ENCODE data around the gene RAPGEF4. TPM values are rescaled to one million over a fixed set of nuclear protein-coding genes. Genes with fewer than 3 reads are reported as not detected.
A peak's percentile ranks its signal among the peaks of the same experiment; 100 is the strongest.

Gene RAPGEF4
- total RNA-seq, 1 experiment from 2014 or later = 2.2 TPM

- Mint-ChIP-seq H3K4me3 (no peak overlapping the region), H3K4me1 (peaks cover 26% of the 10 kb centered on the region), H3K27me3 (ENCODE audit: low read depth) (no peaks in the 10 kb centered on the region), H3K36me3 (no peaks in the 10 kb centered on the region), H3K9me3 (no peaks in the 10 kb centered on the region; the same call in 1 of the 2 replicates), H3K27ac (no peak overlapping the region)
- DNase-seq (ENCODE audit: low spot score) (no peak), ATAC-seq (no peak; the same call in 1 of the 2 replicates)
- CTCF ChIA-PET = no interaction called here
- POLR2A ChIA-PET = no interaction called here
- TF ChIP-seq FOXP1 (CRISPR knock-in tag; IDR thresholded peaks at IDR 0.05; ENCODE audit: borderline replicate concordance) = no peak
- TF ChIP-seq E2F4 (CRISPR knock-in tag; IDR thresholded peaks at IDR 0.05; ENCODE audit: borderline replicate concordance, low read depth) = no peak
- TF ChIP-seq NR1H2 (CRISPR knock-in tag; IDR thresholded peaks at IDR 0.05) = no peak
- TF ChIP-seq MLX (CRISPR knock-in tag; IDR thresholded peaks at IDR 0.05) = no peak
Observed at GRCh38 chr2:172725746-172726145, 9.9 kb upstream of the RAPGEF4 start.

GRCh38 chr2:172726172-172726735 lies 9.4 kb upstream of the RAPGEF4 start:
- TF ChIP-seq GABPB1 (CRISPR knock-in tag; IDR thresholded peaks at IDR 0.05) (peak; percentile 100), ZNF121 (CRISPR knock-in tag; IDR thresholded peaks at IDR 0.05) (no peak), NFYB (CRISPR knock-in tag; conservative IDR thresholded peaks at IDR 0.05; ENCODE audit: low read depth) (no peak)
- H3K4me1 Mint-ChIP-seq = peaks cover 26% of the 10 kb centered on the region
- H3K27me3 Mint-ChIP-seq (ENCODE audit: low read depth) = no peaks in the 10 kb centered on the region
- H3K27ac Mint-ChIP-seq = no peak overlapping the region
- H3K4me3 Mint-ChIP-seq = no peak overlapping the region
- DNase-seq (ENCODE audit: low spot score) = no peak
- H3K36me3 Mint-ChIP-seq = no peaks in the 10 kb centered on the region
- ATAC-seq = peak; percentile 28
- CTCF ChIA-PET = no interaction called here
- POLR2A ChIA-PET = no interaction called here
- no peaks in the 10 kb centered on the region for H3K9me3 Mint-ChIP-seq

- H3K36me3 Mint-ChIP-seq = no peaks in the 10 kb centered on the region
- no peak overlapping the region for H3K4me3 Mint-ChIP-seq
- H3K9me3 Mint-ChIP-seq = no peaks in the 10 kb centered on the region
- no peak for TF ChIP-seq ZSCAN18 (CRISPR knock-in tag; IDR thresholded peaks at IDR 0.05)
- no peak for TF ChIP-seq MAX (CRISPR knock-in tag; IDR thresholded peaks at IDR 0.05)
- TF ChIP-seq ATF6 (CRISPR knock-in tag; IDR thresholded peaks at IDR 0.05) = no peak
- no peak for TF ChIP-seq HMGA2 (CRISPR knock-in tag; IDR thresholded peaks at IDR 0.05)
- TF ChIP-seq NFE2L1 (CRISPR knock-in tag; IDR thresholded peaks at IDR 0.05) = no peak
- TF ChIP-seq ZNF416 (CRISPR knock-in tag; IDR thresholded peaks at IDR 0.05) = no peak
- no peak for TF ChIP-seq CBFB (CRISPR knock-in tag; IDR thresholded peaks at IDR 0.05; ENCODE audit: low read depth)
- TF ChIP-seq IRF2 (CRISPR knock-in tag; IDR thresholded peaks at IDR 0.05; ENCODE audit: borderline replicate concordance, low read depth) = no peak
- no peak for TF ChIP-seq SMAD4 (CRISPR knock-in tag; IDR thresholded peaks at IDR 0.05)
- TF ChIP-seq ARID4B (CRISPR knock-in tag; IDR thresholded peaks at IDR 0.05; ENCODE audit: borderline replicate concordance) = no peak
- TF ChIP-seq CTCF (IDR thresholded peaks at IDR 0.05) = no peak
- no peak for TF ChIP-seq GABPB1 (CRISPR knock-in tag; IDR thresholded peaks at IDR 0.05)
- no peak for TF ChIP-seq ZNF263 (CRISPR knock-in tag; IDR thresholded peaks at IDR 0.05; ENCODE audit: low read depth)
- no peak for TF ChIP-seq TEAD4 (CRISPR knock-in tag; IDR thresholded peaks at IDR 0.05)
- TF ChIP-seq KAT7 (CRISPR knock-in tag; IDR thresholded peaks at IDR 0.05; ENCODE audit: borderline replicate concordance) = no peak
- CTCF ChIA-PET = interaction anchor here (0.9 to 1.1 kb wide), 2 partner anchors 20 to 101 kb away, joined by 3 read pairs; no protein-coding TSS in a partner anchor
- no peak for DNase-seq (ENCODE audit: low spot score)
- no peak overlapping the region for H3K27ac Mint-ChIP-seq
- POLR2A ChIA-PET = no interaction called here
- H3K27me3 Mint-ChIP-seq (ENCODE audit: low read depth) = peaks cover 18% of the 10 kb centered on the region
- no peak for ATAC-seq
- peaks cover 19% of the 10 kb centered on the region for H3K4me1 Mint-ChIP-seq
Observed at GRCh38 chr2:172730411-172730810, 5.2 kb upstream of the RAPGEF4 start.
